Hepatocyte (in vitro differentiated cells): Measurements from ENCODE around the gene NIPAL3.

Experiments
- EZH2 ChIP-seq: fragments of 200-600 bp; sonication (generic); IDR thresholded peaks from 2 replicates; pipeline ENCODE4 v1.6.1; 2016; ENCODE audit warnings: antibody characterized with exemption, mild to moderate bottlenecking, borderline replicate concordance
- EZH2phosphoT487 ChIP-seq: fragments of 200-600 bp; sonication (generic); IDR thresholded peaks from one replicate; pipeline ENCODE4 v1.6.1; 2018; ENCODE audit warnings: antibody characterized with exemption, mild to moderate bottlenecking, low read depth, moderate library complexity; ENCODE audit not compliant: unreplicated experiment, severe bottlenecking
- TF ChIP-seq, protein P1 (sequence below): fragments of 200-600 bp; sonication (generic); IDR thresholded peaks from 2 replicates; pipeline ENCODE4 v1.5.1; 2016; ENCODE audit warnings: antibody characterized with exemption, mild to moderate bottlenecking; ENCODE audit not compliant: poor library complexity

DNA sequence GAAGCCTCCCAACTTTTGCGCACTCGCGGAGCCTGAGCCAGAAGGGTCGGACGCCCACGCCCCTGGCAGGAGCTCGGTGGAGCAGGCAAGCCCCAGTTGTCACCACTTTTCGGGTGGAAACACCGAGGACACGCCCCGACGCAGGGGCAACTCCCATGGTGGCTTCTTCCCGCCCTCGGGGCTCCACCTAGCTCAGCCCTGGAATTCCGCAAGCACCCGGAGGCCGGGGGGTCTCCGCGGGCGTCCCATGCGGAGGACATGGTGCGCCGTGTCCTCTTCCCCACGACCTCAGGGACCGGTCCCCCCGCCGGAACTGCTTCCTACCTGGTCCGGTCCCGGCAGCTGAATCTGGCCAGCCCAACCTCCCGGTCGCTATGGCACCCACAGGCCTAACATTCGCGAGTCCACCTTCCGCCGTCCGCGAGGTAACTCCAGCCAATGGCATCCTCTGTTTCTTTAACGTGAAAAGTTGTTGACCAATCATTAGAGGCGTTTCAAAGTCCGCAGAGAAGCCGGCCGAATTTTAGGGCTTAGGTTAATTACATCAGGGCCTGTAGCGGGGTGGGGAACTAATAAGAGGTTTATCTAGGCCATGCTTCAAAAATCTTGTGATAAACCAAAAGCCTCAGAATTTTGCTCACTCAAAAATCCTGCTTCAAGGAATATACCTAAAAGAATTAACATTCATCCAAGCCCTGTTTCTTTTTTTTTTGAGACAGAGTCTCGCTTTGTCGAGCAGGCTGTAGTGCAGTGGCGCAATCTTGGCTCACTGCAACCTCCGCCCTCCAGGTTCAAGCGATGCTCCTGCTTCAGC, 2.0 kb upstream of the NIPAL3 start, which contains the start of gene STPG1:
- TF ChIP-seq EZH2: no peak
- TF ChIP-seq, protein P1, sequence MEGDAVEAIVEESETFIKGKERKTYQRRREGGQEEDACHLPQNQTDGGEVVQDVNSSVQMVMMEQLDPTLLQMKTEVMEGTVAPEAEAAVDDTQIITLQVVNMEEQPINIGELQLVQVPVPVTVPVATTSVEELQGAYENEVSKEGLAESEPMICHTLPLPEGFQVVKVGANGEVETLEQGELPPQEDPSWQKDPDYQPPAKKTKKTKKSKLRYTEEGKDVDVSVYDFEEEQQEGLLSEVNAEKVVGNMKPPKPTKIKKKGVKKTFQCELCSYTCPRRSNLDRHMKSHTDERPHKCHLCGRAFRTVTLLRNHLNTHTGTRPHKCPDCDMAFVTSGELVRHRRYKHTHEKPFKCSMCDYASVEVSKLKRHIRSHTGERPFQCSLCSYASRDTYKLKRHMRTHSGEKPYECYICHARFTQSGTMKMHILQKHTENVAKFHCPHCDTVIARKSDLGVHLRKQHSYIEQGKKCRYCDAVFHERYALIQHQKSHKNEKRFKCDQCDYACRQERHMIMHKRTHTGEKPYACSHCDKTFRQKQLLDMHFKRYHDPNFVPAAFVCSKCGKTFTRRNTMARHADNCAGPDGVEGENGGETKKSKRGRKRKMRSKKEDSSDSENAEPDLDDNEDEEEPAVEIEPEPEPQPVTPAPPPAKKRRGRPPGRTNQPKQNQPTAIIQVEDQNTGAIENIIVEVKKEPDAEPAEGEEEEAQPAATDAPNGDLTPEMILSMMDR: no peak
- no peak for TF ChIP-seq EZH2phosphoT487
